Thyroid gland (tissue), 4 donors: Measurements from ENCODE around the gene NLRP3. TPM values are rescaled to one million over a fixed set of nuclear protein-coding genes. Genes with fewer than 3 reads are reported as not detected.

Experiments
- DNase-seq, 2 donors: peaks; one replicate each; pipeline ENCODE4 v3.0.0-alpha.2; 2019
- H3K27ac ChIP-seq, 3 donors: fragments of 200-600 bp; sonication (generic); 1 replicate in 2 of 3; 2 replicates in 1 of 3; pipeline ENCODE4 v1.5.1; 2016 to 2019; ENCODE audit warnings: mild to moderate bottlenecking in 1 of 3, moderate library complexity in 1 of 3
- H3K27me3 ChIP-seq: fragments of 200-600 bp; sonication (generic); one replicate; pipeline ENCODE4 v1.5.1; 2019
- H3K36me3 ChIP-seq, 2 donors: fragments of 200-600 bp; sonication (generic); one replicate each; pipeline ENCODE4 v1.5.1; 2016 to 2019
- H3K4me1 ChIP-seq, 2 donors: fragments of 200-600 bp; sonication (generic); one replicate each; pipeline ENCODE4 v1.5.1; 2017 to 2019
- H3K4me3 ChIP-seq, 3 donors: fragments of 200-600 bp; sonication (generic); replicated peaks in 1 of 3; 1 replicate in 2 of 3; 2 replicates in 1 of 3; pipeline ENCODE4 v1.5.1; 2016; ENCODE audit warnings: mild to moderate bottlenecking in 1 of 3
- H3K9me3 ChIP-seq: fragments of 200-600 bp; sonication (generic); one replicate; pipeline ENCODE4 v1.5.1; 2017
- POLR2A ChIP-seq, 2 donors: fragments of 450-650 bp; IDR thresholded peaks; one replicate each; pipeline ENCODE4 v1.6.1; 2017; ENCODE audit warnings: antibody characterized with exemption in 2 of 2, mild to moderate bottlenecking in 2 of 2, moderate library complexity in 1 of 2
- WGBS, 2 donors: methylation state at CpG; one replicate each; pipeline ENCODE4 v1.1.5; 2017; 5-methylcytosine and 5-hydroxymethylcytosine counted together
- intact Hi-C: fragments of 100-400 bp; cut with DNase I; formaldehyde crosslinking; loops from one replicate; pipeline ENCODE4 v1.15.1; 2023
- total RNA-seq, 4 donors: library from RNA; depleted of rRNA; stranded (reverse); fragments of >200 nt; gene quantifications; one replicate each; pipeline ENCODE4 v1.2.3, GENCODE V29; 2016
- TF ChIP-seq, protein P1 (sequence below), 6 experiments: fragments of 200-600 bp in 3 of 6; fragments of 450-650 bp in 3 of 6; sonication (generic) in 3 of 6; IDR thresholded peaks; one replicate each; pipeline ENCODE4 v1.5.1; 2016 to 2019; ENCODE audit warnings: antibody characterized with exemption in 6 of 6, mild to moderate bottlenecking in 2 of 6, inconsistent platforms in 1 of 6, moderate library complexity in 1 of 6

NLRP3 gene
- total RNA-seq, 4 donors from 2014 or later: 0.54 to 2.3 (median 0.75) TPM

DNA sequence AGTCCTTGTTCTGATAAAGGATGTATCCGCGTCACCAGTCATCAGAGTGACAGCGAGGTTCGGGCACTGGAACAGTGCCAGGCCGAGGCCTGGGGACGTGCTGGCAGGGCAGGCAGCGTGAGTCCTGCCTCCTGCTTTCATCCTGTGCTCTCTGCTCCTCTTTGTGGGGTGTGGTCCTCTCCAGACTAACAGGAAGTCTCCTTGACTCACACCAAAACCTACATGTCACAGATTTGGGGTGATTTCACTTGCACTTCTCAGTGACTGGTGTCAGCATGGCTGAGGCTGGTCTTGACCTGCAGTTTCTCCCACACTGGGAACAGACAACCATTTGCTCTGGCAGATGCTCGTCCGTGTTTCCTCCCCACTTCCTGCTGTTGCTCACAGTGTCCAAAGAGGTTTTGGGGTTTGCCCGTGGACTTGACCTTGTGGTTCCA lies 8.8 kb upstream of the NLRP3 start:
- H3K27me3 ChIP-seq: no peaks in the 10 kb centered on the region
- peak in 1 of 2 donors; percentile 7 for DNase-seq
- H3K27ac ChIP-seq: no peak overlapping the region

DNA sequence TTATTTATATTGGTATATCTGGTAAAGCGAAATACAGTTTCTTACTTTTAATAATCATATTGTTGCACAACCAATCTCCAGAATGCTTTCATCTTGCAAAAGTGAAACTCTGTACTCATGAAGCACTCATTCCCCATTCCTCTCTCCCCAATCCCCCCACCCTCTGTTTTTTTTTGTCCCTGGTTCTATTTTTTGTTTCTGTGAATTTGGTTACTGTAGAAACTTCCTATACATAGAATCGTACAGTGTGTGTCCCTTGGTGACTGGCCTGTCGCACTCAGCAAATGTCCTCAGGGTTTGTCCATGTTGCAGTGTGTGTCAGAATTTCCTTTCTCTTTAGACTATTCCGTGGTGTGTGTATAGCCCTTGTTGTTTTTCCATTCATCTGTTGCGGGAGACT lies 7.9 kb upstream of the NLRP3 start:
- no peaks in the 10 kb centered on the region for H3K4me1 ChIP-seq
- DNase-seq: no peak
- WGBS, 2 donors: 57% methylated on average over 5 of the region's 5 CpGs
- intact Hi-C loops: no loop called here
- no peaks in the 10 kb centered on the region for H3K9me3 ChIP-seq
- no peak overlapping the region for H3K27ac ChIP-seq
- no peaks in the 10 kb centered on the region for H3K27me3 ChIP-seq
- TF ChIP-seq, protein P1, sequence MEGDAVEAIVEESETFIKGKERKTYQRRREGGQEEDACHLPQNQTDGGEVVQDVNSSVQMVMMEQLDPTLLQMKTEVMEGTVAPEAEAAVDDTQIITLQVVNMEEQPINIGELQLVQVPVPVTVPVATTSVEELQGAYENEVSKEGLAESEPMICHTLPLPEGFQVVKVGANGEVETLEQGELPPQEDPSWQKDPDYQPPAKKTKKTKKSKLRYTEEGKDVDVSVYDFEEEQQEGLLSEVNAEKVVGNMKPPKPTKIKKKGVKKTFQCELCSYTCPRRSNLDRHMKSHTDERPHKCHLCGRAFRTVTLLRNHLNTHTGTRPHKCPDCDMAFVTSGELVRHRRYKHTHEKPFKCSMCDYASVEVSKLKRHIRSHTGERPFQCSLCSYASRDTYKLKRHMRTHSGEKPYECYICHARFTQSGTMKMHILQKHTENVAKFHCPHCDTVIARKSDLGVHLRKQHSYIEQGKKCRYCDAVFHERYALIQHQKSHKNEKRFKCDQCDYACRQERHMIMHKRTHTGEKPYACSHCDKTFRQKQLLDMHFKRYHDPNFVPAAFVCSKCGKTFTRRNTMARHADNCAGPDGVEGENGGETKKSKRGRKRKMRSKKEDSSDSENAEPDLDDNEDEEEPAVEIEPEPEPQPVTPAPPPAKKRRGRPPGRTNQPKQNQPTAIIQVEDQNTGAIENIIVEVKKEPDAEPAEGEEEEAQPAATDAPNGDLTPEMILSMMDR (IDR thresholded peaks at IDR 0.05): no peak
- no peak for TF ChIP-seq POLR2A (IDR thresholded peaks at IDR 0.05)
- no peak overlapping the region for H3K4me3 ChIP-seq
- no peaks in the 10 kb centered on the region for H3K36me3 ChIP-seq

More for the DNA sequence above, 8.8 kb upstream of the NLRP3 start:
- Histone ChIP-seq H3K36me3 (no peaks in the 10 kb centered on the region), H3K9me3 (no peaks in the 10 kb centered on the region), H3K4me1 (no peaks in the 10 kb centered on the region), H3K4me3 (no peak overlapping the region)
- TF ChIP-seq, protein P1 (IDR thresholded peaks at IDR 0.05): no peak
- TF ChIP-seq POLR2A (IDR thresholded peaks at IDR 0.05): no peak
- intact Hi-C loops: no loop called here
- 58 to 73% methylated on average over 10 of the region's 10 CpGs for WGBS, 2 donors

DNA sequence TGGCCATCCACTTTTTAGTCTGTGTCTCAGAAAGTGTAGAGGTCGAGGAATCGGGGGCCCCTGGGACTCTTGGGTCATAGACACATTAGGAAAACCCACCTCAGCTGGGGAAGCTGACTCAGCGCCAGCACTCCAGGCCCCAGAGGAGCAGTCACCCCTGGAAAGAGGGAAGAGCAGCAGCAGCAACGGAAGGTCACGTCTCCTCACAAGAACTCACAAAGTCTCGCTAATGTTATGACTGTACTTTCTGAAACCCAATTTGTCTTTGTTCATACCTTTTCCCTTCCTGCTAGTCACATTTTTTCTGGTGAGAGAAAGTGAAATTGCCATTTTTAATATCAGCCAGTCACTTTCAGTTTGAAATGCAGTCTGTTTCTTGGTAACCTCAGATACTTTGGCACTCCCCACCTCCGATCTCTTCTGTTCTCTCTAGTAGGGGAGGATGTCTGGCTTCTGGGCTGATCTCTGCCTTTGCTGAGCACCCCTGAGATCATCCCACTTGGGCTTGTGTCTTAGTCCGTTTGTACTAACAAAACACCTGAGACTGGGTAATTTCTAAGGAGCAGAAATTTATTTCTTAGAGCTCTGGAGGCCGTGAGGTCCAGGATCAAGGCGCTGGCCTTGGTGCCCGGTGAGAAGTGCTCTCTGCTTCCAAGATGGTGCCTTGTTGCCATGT lies 6.0 kb upstream of the NLRP3 start:
- TF ChIP-seq, protein P1 (IDR thresholded peaks at IDR 0.05): no peak
- H3K4me1 ChIP-seq: no peaks in the 10 kb centered on the region

DNA sequence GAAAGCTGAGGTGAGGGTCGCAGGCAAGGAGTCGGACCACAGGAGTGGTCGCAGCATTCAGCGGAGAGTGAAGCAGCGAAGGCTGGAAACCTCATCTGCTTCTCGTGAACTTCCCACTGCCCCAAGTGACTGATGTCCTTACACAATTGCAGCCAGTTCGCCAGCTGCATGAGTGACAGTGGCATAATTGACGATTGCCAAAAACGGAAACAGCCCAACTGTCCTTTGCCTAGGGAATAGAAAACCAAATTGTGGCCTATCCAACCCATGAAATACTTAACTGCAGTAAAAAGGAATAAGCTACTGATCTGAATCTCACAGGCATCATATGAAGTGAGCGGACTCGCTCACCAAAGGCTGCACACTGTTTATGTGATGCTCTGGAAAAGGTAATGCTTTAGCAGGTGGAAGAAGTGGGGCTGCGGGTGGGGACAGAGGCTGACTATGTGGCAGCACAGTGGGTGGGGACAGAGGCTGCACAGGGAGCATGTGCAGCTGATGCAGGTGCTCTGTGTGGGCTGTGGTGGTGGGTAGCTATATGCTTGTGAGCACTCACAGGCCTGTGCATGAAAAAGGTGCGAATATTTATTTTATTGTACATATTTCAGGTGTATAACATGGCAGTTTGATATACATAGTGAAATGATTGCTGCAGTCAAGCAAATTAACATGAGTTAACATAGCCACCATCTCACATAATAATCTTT lies 4.2 kb upstream of the NLRP3 start:
- 72 to 84% methylated on average over 13 of the region's 13 CpGs for WGBS, 2 donors
- no peaks in the 10 kb centered on the region for H3K36me3 ChIP-seq
- intact Hi-C loops: no loop called here
- no peaks in the 10 kb centered on the region for H3K9me3 ChIP-seq
- H3K27ac ChIP-seq: no peak overlapping the region
- TF ChIP-seq, protein P1 (IDR thresholded peaks at IDR 0.05): no peak
- TF ChIP-seq POLR2A (IDR thresholded peaks at IDR 0.05): no peak
- H3K4me3 ChIP-seq: no peak overlapping the region
- DNase-seq: no peak
- H3K27me3 ChIP-seq: no peaks in the 10 kb centered on the region
- no peaks in the 10 kb centered on the region for H3K4me1 ChIP-seq

More for the DNA sequence above, 6.0 kb upstream of the NLRP3 start:
- DNase-seq: no peak
- Histone ChIP-seq H3K27ac (no peak overlapping the region), H3K4me3 (no peak overlapping the region), H3K36me3 (no peaks in the 10 kb centered on the region), H3K27me3 (no peaks in the 10 kb centered on the region), H3K9me3 (no peaks in the 10 kb centered on the region)
- WGBS, 2 donors: 67 to 83% methylated on average over 11 of the region's 11 CpGs
- intact Hi-C loops: no loop called here

DNA sequence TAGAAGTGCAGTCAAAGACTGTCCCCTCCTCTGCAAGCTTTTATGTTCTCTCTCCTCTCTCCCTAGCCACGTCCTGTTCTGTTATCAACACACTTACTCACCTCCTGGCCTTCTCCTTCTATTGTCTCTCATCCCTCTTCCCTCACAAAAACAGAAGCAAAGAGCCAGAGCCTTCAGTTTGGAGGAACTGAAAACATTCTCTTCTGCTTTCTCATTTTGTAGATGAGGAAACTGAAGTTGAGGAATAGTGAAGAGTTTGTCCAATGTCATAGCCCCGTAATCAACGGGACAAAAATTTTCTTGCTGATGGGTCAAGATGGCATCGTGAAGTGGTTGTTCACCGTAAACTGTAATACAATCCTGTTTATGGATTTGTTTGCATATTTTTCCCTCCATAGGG lies 1.9 kb downstream of the NLRP3 start:
- TF ChIP-seq, protein P1 (IDR thresholded peaks at IDR 0.05): no peak
- no peak for TF ChIP-seq POLR2A (IDR thresholded peaks at IDR 0.05)
- no peak overlapping the region for H3K27ac ChIP-seq
- no peak overlapping the region for H3K4me3 ChIP-seq
- H3K9me3 ChIP-seq: no peaks in the 10 kb centered on the region
- 84 to 88% methylated on average over 5 of the region's 5 CpGs for WGBS, 2 donors
- no peaks in the 10 kb centered on the region for H3K36me3 ChIP-seq
- H3K4me1 ChIP-seq: no peaks in the 10 kb centered on the region
- intact Hi-C loops: no loop called here
- DNase-seq: no peak
- no peaks in the 10 kb centered on the region for H3K27me3 ChIP-seq
